HG02981 (cell line): ENCODE measurements around the gene TMEM238.

Experiments
- ATAC-seq: cut with Tn5 transposase; IDR thresholded peaks from one replicate; pipeline ENCODE4 v1.9.1; 2021; ENCODE audit warnings: mild to moderate bottlenecking, moderate library complexity; ENCODE audit not compliant: unreplicated experiment

TMEM238 gene

DNA sequence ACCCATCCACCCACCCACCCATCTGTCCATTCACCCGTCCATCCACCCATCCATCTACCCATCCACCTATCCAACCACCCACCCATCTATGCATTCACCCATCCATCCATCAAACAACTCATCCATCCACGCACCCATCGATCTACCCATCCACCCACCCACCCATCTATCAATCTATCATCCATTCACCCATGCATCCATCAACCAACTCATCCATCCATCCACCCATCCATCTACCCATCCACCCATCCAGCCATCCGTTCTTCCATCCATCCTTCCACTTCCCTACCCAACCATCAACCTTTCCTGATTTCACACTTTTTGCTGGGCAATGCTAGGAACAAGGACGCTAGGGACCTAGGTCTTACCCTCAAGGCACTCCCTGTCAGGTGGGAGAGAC lies 2.1 kb downstream of the TMEM238 start:
- no peak for ATAC-seq

DNA sequence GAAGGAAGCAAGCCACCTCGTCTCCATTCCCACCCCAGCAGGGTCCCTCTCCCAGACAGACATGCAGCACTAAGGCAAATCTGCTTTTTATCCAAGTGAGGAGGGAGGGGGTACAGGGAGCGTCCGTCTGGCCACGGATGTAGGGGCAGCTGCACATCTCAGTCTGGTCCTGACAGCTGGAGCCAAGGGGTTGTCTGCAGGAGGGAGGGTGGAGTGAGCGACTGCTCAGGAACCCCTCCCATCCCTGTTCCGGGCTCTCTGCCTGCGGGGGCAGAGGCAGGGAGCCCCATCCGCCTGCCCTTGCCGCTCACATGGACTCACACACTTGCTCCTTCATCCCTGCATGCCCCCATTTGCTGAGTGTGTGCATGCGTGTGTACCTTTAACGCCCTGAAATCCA lies 4.9 kb downstream of the TMEM238 start:
- ATAC-seq: no peak

DNA sequence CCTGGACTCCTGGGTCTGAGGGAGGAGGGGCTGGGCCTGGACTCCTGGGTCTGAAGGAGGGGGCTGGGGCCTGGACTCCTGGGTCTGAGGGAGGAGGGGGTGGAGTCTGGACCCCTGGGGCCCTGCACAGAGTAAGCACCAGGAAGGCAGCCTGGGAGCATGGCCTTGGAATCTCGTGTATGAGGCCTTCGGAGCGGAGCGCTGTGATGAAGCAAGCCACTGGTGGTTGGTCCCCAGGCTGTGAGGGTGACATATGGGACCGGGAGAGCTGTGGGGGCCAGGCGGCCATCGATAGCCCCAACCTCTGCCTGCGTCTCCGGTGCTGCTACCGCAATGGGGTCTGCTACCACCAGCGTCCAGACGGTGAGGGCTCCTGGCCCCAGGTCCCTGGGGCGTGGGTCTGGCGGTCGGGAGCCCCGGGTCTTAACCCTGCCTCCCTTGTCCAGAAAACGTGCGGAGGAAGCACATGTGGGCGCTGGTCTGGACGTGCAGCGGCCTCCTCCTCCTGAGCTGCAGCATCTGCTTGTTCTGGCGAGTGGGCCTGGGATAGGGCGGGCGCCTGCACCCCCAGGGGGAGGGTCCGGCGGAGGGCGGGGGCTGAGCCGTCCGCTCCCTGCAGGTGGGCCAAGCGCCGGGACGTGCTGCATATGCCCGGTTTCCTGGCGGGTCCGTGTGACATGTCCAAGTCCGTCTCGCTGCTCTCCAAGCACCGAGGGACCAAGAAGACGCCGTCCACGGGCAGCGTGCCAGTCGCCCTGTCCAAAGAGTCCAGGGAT lies 6.5 kb downstream of the TMEM238 start:
- no peak for ATAC-seq

DNA sequence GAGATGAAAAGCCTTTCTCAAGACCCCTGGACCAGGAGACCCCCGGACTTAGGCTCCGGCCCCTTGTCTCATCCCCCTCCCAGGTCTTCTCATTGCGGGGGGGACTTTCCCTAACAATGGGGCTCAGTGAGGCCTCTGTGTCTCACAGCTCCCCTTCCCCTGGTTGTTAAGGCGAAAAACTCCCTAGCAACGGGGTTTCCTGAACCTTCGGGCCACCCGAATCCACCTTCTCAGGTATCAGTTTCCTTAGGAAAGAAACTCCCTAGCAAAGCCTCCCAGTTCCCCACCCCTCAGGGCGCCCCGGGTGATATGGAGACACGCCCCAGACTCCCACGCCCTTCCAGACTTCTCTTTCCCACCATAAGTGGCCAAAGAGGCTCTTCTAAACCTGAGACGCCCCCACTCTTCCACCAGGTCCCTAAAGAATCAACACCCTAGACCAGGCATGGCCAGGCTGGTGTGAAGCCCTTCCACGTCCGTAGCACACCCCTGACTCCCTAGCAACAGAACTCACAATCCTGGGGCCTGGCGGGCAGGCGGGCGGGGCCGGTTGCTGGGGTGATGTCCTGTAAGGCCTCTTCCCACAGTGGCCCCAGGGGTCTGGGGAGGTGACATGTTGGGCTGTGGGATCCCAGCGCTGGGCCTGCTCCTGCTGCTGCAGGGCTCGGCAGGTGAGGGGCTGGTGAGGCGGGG lies 7.7 kb downstream of the TMEM238 start, which contains the start of gene TMEM190:
Gene TMEM190 (plus strand): TSS at position 586 of the 693 bp plus-strand sequence. CDS start 28 bp downstream, at position 614.
- no peak for ATAC-seq

DNA sequence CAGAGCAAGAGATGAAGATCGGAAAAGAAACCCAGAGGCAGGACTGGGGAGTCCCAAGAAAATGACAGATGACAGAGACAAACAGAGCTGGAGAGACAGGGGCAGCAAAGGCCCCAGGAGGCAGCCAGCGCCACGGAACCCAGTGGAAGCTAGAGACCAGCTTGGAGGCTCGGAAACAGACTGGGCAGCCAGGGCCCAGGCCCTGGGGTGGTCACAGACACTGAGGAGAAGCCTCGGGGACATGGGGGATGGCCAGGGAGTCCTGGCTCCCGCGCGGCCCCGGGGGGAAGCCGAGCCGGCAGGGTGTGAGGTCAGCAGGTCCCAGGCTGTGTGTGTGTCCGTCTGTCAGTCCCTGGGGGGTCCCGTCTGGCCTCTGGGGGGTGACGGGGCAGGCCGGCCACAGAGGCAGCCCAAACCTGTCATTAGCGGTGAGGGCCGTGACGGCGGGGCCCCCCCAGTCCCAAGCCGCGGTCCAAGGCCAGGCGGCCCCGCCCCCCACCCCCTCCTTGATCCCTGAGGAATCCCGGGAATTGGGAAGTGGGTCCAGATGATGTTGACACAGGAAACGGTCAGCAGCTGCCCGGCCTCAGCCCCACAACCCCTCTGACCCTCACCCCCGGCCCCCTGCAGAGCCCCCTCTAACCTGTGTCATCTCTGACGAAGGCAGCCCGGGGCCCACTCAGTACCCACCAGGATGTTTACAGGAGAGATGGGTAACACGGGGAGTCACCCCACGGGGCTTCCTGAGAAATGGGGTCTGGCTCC lies 9.9 kb downstream of the TMEM238 start:
- no peak for ATAC-seq

DNA sequence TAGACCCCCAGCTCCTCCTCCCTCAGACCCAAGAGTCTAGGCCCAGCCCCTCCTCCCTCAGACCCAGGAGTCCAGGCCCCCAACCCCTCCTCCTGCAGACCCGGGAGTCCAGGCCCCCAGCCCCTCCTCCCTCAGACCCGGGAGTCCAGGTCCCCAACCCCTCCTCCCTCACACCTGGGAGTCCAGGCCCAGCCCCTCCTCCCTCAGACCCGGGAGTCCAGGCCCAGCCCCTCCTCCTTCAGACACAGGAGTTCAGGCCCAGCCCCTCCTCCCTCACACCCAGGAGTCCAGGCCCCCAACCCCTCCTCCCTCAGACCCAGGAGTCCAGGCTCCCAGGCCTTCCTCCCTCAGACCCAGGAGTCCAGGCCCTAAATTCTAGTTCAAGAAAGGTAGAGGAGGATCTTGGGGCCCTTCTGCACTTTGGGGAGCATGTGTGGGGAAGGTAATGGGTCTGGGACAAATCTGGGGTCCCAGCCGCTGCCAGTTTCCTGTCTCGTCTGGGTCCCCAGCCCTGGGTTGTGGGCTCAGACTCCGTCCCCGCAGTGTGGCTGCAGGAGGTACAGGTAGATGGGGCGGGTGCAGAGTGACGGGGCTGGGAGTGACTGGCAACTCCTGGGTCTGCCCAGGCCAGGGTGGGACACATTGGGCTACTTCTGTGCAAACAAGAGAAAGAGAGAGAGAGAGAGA lies 10.6 kb downstream of the TMEM238 start:
- ATAC-seq: no peak

DNA sequence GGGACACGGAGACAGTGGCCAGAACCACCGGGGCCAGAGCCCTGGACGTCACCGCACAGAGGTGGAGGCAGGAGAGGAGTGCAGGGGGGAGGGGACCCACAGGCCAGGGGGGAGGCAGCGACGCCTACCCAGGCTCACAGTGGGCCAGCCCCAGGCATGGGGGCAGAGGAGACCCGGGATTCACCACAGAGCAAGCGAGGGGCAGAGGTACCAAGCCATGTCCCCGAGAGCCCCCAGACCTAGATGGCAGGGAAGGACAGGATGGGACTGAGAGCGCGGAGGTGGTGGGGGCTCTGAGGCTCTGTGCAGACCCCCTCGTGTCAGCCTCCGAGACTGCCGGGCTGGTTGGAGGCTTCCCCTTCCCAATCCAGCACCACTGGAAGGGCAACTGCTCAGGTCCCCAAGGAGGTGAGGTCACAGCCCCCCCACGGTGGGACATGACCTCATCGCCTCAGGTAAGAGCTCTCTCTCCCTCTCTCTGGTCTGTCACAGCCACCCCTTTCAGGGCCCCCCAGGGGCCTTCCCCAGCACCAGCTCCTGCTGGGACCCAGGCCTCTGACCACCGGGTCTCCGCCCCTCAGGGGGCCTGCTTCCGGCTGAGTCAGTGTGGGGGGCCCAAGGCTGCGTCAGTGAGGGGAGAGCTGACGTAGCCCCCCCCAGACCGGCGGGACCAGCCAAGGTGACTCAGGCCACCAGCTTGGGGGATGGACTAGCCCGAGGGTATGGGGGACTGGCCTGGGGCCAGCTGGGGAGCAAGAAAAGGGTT lies 11.6 kb downstream of the TMEM238 start:
- no peak for ATAC-seq

DNA sequence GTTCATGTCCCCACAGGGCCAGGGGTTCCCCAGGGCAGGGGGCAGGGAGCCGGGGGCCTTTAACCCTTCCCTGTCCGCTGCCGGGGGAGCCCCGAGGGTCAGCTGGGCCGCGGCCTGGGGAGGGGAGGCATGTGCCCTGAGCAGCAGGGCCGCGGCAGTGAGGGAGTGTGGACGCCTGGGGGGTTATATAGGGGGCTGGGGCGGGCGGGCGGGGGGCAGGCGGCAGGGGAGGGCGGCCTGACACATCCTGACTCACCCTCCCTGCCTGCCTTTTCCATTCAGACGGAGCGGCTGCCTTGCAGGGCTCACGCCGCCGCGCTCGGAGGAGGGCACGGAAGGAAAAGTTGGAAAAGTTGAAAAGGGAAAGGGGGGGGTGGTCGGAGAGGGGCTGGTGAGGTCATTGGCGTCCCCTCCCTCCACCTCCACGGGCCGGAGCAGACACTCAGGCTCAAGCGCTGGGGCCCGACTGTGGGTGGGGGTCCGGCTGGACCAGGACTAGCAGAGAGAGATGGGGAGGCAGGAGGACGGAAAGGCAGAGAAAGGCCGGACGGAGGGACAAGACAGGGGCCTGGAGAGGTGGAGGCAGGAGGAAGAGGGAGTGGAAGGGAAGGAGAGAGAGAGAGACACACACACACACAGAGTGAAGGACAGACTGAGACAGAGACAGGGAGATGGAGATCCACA lies 13.6 kb downstream of the TMEM238 start, which contains the start of gene IL11:
Gene IL11 (minus strand): TSS at position 159 of the 684 bp plus-strand sequence. CDS start 153 bp downstream, at position 6.
- ATAC-seq: no peak

DNA sequence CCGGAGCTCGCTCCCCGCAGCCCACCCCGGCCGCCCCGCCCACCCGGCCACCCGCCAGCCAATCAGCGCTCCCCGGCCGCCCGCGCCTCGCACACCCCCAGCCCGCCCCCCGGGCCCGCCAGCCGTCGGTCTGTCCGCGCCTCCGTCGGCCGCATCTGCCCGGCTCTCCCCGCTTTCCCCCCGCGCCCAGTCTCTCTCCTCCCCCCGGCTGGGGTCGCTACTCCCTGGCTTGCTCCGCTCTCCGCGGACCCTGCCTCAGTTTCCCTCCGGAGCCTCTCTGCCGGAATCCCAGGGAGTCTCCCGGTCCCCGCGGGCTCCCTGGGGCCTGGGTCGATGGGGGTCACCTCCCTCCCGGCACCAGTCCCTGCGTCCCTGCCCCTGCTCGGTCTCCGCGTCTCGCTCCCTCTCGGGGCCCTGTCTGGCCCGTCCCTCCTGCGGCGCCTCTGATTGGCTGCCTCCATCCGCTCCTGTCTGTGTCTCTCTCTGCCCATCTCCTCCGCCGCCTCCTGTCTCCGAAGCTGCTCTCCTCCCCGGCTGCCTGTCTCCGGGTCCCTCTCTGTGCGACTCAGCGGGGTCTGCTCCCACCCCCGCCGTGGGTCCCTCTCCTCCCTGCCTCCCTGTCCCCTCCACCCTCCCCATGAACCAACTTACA lies 14.3 kb downstream of the TMEM238 start:
- ATAC-seq: no peak

DNA sequence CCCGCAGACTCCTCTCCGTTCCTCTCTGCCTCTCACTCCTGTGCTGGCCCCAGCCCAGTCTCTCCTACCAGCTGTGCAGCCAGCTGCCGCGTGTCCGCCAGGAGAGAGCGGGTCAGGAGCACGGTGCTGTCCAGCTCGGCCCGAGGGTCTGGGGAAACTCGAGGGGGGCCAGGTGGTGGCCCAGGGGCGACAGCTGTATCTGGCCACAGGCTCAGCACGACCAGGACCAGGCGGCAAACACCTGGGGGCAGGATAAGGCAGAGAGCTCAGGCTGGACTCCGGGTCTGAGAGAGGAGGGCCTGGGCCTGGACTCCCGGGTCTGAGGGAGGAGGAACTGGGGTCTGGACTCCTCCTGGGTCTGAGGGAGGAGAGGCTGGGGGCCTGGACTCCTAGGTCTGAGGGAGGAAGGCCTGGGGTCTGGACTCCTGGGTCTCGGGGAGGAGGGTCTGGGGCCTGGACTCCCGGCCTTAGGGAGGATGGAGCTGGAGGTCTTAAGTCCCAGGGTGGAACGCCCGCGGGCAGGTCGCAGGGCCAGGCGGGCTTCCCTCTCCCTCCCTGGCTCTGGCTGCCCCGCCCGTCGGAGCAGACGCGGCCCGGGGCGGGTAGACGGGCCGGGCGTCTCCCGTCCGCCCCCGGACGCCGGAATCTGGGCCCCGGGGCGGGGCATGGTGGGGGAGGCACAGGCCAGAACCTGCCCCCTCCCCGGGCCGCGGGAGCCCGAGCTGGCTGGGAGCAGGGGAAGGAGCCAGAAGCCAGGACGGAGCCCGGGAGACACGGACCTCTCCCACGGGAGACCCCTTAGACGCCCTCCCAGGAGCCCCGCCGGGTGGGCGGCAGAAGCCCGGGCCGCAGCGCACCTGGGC lies 15.2 kb downstream of the TMEM238 start:
- no peak for ATAC-seq

DNA sequence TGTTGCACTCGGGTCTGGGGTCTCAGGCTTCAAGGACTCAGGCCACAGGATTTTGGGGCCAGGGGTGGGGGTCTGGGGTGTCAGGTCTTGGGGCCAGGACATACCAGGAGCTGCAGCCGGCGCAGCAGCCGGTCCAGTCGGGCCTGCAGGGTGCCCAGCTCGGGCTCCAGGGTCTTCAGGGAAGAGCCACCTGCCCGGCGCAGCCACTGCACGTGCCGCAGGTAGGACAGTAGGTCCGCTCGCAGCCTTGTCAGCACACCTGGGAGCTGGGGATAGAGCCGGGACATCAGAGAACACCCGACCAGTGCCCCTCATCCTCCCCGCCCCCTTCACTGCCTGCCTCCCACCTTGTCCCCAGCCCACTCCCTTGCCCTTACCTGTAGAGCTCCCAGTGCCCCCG lies 16.0 kb downstream of the TMEM238 start:
- no peak for ATAC-seq

DNA sequence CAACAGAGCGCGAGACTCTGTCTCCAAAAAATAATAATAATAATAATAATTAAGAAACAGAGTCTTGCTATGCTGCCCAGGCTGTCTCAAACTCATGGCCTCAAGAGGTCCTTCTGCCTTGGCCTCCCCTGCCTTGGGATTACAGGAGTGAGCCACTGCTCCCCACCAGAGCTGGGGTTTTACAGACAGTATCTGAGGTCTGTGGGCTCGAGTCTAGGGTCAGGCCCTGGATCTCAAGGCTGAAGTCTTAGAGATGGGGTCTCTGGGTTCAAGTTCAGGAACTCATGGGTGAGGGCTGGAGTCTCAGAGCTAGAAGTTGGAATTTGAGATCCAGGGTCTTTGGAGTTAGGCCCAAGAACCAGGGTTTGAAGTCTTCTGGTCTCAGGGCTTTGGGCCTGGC lies 17.3 kb downstream of the TMEM238 start:
- ATAC-seq: no peak

DNA sequence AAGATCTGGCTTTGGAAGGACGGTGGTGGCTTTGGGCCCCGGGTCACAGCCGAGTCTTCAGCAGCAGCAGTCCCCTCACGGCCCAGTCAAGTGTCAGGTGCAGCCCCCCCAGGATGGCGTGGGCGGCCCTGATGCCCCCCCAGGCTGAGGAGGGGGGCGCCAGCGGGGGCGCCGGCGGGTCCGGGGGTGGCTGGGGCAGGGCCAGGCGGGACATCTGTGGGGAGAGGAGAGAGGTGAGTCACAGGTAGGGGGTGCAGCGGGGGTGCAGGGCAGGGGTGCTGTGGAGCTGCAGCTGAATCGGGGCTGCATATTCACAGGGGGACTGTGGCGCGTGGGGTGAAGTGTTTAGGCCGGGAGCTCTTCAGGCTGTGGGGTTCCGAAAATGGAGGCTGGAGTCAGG lies 18.1 kb downstream of the TMEM238 start:
- no peak for ATAC-seq

DNA sequence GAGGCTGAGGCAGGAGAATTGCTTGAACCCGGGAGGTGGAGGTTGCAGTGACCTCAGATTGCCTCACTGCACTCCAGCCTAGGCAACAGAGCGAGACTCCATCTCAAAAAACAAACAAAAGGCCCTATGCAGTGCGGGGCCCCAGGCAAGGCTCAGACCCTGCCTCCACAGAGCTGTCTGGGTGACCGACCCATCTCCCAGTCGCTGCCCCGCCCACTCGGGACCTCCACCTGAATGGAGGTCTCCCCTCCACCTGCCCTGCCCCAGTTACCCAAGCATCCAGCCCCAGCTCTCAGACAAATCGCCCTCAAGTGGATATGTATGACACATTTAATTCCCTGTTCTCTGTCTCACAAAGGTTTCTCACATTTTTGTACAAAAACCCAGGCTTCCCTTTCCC lies 18.8 kb downstream of the TMEM238 start:
- no peak for ATAC-seq

DNA sequence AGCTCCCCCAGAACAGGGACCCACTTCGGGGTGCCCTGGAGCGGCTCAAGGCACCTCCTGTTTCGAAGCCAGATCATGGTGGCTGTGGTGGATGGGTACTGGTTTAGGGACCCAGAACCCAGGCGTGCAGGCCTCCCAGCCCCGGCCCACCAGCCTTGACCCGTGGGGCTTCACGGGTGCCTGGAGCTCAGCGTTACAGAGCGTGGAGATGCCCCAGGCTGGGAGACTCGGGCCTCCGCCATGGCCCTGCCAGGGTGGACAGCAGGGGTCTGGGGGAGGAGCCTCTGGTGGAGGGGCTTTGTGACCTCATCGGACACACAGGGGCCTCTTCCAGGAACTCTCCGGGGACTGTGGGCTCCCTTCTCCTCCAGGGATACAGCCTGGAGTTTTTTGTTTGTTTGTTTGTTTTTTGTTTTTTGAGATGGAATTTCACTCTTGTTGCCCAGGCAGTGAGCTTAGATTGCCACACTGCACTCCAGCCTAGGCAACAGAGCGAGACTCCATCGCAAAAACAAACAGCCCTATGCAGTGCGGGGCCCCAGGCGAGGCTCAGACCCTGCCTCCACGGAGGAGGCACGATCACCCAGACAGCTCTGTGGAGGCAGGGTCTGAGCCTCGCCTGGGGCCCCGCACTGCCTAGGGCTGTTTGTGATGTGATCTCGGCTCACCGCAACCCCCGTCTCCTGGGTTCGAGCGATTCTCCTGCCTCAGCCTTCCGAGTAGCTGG lies 20.9 kb downstream of the TMEM238 start, which contains the start of gene GARIN5B:
Gene GARIN5B (minus strand): TSS at position 271 of the 727 bp plus-strand sequence. CDS start 194 bp downstream, at position 77.
- ATAC-seq: no peak

DNA sequence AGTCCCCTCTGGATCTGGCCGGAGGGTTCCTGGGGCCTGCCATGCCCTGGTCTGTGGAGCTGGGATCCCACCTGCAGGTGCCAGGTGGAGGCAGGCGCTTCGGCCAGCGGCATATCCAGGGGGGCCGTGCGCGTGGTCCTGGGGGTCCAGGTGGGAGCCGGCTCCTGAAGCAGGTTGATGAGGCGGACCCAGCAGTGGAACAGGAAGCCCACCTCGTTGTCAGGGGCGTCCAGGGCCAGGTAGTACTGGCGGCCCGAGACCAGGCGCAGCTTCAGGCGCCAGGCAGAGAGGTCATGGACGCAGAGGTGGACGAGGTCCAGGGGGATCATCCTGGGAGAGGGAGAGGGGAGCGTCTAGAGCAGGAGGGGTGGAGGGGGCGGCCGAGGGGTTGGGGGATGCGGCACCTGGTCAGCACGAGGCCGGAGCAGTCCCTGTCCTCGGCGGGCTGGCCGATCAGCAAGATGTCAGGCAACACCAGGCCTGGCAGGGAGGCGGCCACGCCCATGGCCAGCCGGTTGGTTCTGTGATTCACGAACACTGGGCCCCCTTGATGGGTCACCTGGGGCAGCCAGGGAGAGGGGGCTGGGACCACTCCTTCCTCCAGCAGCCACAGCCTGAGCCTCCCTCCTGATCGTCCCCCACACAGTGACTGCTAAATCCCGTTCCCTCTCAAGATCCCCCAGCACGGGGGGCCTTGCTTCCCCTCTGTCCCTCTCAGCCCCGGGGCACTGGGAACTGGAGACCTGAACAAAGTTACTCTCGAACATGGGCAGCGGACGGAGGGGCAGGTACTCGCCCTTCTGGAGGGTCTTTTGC lies 21.7 kb downstream of the TMEM238 start:
- ATAC-seq: no peak
